GM12891 (cell line): ENCODE data around the gene GNAQ.

Source experiments
- POLR2A ChIP-seq: IDR thresholded peaks from 2 replicates; pipeline ENCODE4 v1.6.1; 2011; ENCODE audit warnings: low read depth, low read length, control low read depth
- POLR2AphosphoS5 ChIP-seq: IDR thresholded peaks from 2 replicates; pipeline ENCODE4 v1.6.1; 2011; ENCODE audit warnings: low read depth, low read length, control low read depth
- POU2F2 ChIP-seq: IDR thresholded peaks from 2 replicates; pipeline ENCODE4 v1.6.1; 2011; ENCODE audit warnings: low read depth, mild to moderate bottlenecking, control low read depth, low read length, moderate library complexity
- SPI1 ChIP-seq: IDR thresholded peaks from 2 replicates; pipeline ENCODE4 v1.6.1; 2011; ENCODE audit warnings: low read depth, low read length, control low read depth
- TAF1 ChIP-seq: IDR thresholded peaks from 2 replicates; pipeline ENCODE4 v1.6.1; 2011; ENCODE audit warnings: low read depth, low read length, control low read depth

- no peak for TF ChIP-seq POLR2A
- no peak for TF ChIP-seq TAF1
- TF ChIP-seq POLR2AphosphoS5, result no peak
- TF ChIP-seq POU2F2, result no peak
- no peak for TF ChIP-seq SPI1
Measured at GRCh38 chr9:77879437-77879943, 152.1 kb downstream of the GNAQ start.
